Measurements from ENCODE around the gene PARN.
"Not testable (repeated sequence)": the region's sequence is repeated elsewhere in the genome, so short reads cannot be mapped to it uniquely, and the experiment has no call there.

PARN gene

GRCh38 chr16:14630620-14631330 is 715 bp upstream of the PARN start:
- DNase-seq: not testable (repeated sequence)

- DNase-seq: no peak
These were observed 495 bp downstream of the PARN start for GRCh38 chr16:14629612-14629918.

GRCh38 chr16:14628806-14629611 is 1.1 kb downstream of the PARN start:
- DNase-seq: no peak

GRCh38 chr16:14627078-14627477 is 3.0 kb downstream of the PARN start:
- DNase-seq: no peak

- DNase-seq: no peak
These were observed 11.5 kb downstream of the PARN start for GRCh38 chr16:14618566-14618965.

GRCh38 chr16:14616280-14616679 is 13.8 kb downstream of the PARN start:
- DNase-seq: no peak

GRCh38 chr16:14613991-14614390 is 16.1 kb downstream of the PARN start:
- DNase-seq: no peak

- no peak for DNase-seq
These were observed 18.4 kb downstream of the PARN start for GRCh38 chr16:14611660-14612059.

- DNase-seq: no peak
These were observed 20.3 kb downstream of the PARN start for GRCh38 chr16:14609716-14610115.

- no peak for DNase-seq
These were observed 21.5 kb downstream of the PARN start for GRCh38 chr16:14608604-14609003.

GRCh38 chr16:14608111-14608566 is 21.9 kb downstream of the PARN start:
- no peak for DNase-seq

GRCh38 chr16:14606102-14606501 is 24.0 kb downstream of the PARN start:
- no peak for DNase-seq

GRCh38 chr16:14602443-14602963 is 27.6 kb downstream of the PARN start:
- no peak for DNase-seq

GRCh38 chr16:14600164-14600563 is 29.9 kb downstream of the PARN start:
- DNase-seq: no peak

GRCh38 chr16:14586637-14587305 is 43.3 kb downstream of the PARN start:
- no peak for DNase-seq

- DNase-seq: no peak
These were observed 44.8 kb downstream of the PARN start for GRCh38 chr16:14585287-14585686.

GRCh38 chr16:14580926-14581325 is 49.1 kb downstream of the PARN start:
- not testable (repeated sequence) for DNase-seq

GRCh38 chr16:14579266-14579665 is 50.8 kb downstream of the PARN start:
- no peak for DNase-seq

GRCh38 chr16:14576532-14576931 is 53.5 kb downstream of the PARN start:
- no peak for DNase-seq

GRCh38 chr16:14576069-14576468 is 54.0 kb downstream of the PARN start:
- DNase-seq: no peak

- DNase-seq: not testable (repeated sequence)
These were observed 55.2 kb downstream of the PARN start for GRCh38 chr16:14574698-14575415.

GRCh38 chr16:14572535-14572934 is 57.5 kb downstream of the PARN start:
- DNase-seq: no peak

GRCh38 chr16:14569213-14569612 is 60.8 kb downstream of the PARN start:
- DNase-seq: no peak
